K562 (cell line): Measurements from ENCODE around the gene CHCHD1. TPM values are rescaled to one million over a fixed set of nuclear protein-coding genes. Genes with fewer than 3 reads are reported as not detected.

Source experiments
- CHD4 ChIP-seq: fragments of 200-600 bp; sonication (generic); IDR thresholded peaks from 3 replicates; pipeline ENCODE4 v1.6.1; 2012; ENCODE audit warnings: low read depth, mild to moderate bottlenecking, mixed read lengths, low read length, inconsistent platforms; ENCODE audit not compliant: insufficient read depth, insufficient replicate concordance, poor library complexity, severe bottlenecking
- DEAF1 ChIP-seq: fragments of 450-650 bp; formaldehyde crosslinking; IDR thresholded peaks from 2 replicates; pipeline ENCODE4 v1.4.0; 2020; ENCODE audit warnings: mild to moderate bottlenecking, moderate library complexity
- E2F6 ChIP-seq, 2 experiments: IDR thresholded peaks; 2 replicates each; pipeline ENCODE4 v1.6.1; 2011; ENCODE audit warnings: borderline replicate concordance in 1 of 2, control low read depth in 1 of 2, low read depth in 1 of 2, low read length in 1 of 2, mild to moderate bottlenecking in 1 of 2, mixed read lengths in 1 of 2, moderate library complexity in 1 of 2; ENCODE audit not compliant: insufficient read depth in 1 of 2, insufficient read length in 1 of 2, poor library complexity in 1 of 2, severe bottlenecking in 1 of 2; ENCODE audit errors: extremely low read depth in 1 of 2
- EP300 ChIP-seq: IDR thresholded peaks from 2 replicates; pipeline ENCODE4 v1.6.1; 2012; ENCODE audit warnings: low read length, improper control_type of control experiment
- HIVEP1 ChIP-seq: fragments of 250-450 bp; sonication (Bioruptor Pico); IDR thresholded peaks from 2 replicates; pipeline ENCODE4 v1.4.0; 2020; ENCODE audit warnings: mild to moderate bottlenecking
- IRF9 ChIP-seq: fragments of 450-650 bp; IDR thresholded peaks from 2 replicates; pipeline ENCODE4 v1.6.1; 2016; ENCODE audit warnings: missing biosample characterization, missing genetic modification characterization
- MCM2 ChIP-seq: fragments of 450-650 bp; IDR thresholded peaks from 2 replicates; pipeline ENCODE4 v1.6.1; 2017; ENCODE audit warnings: low read depth, mild to moderate bottlenecking
- PREB ChIP-seq: sonication (generic); formaldehyde crosslinking; IDR thresholded peaks from 2 replicates; pipeline ENCODE4 v1.8.1; 2023; ENCODE audit warnings: mild to moderate bottlenecking, missing genetic modification reagents
- RUNX1 ChIP-seq: sonication (generic); IDR thresholded peaks from 2 replicates; pipeline ENCODE4 v1.6.1; 2016; ENCODE audit warnings: antibody characterized with exemption, low read depth
- TRIM28 ChIP-seq: fragments of 450-650 bp; IDR thresholded peaks from 2 replicates; pipeline ENCODE4 v1.6.1; 2017
- ZBTB17 ChIP-seq: fragments of 450-650 bp; formaldehyde crosslinking; IDR thresholded peaks from 2 replicates; pipeline ENCODE4 v1.4.0; 2020; ENCODE audit warnings: mild to moderate bottlenecking
- ZNF12 ChIP-seq: sonication (generic); formaldehyde crosslinking; IDR thresholded peaks from 2 replicates; pipeline ENCODE4 v1.4.0; 2020; ENCODE audit warnings: mild to moderate bottlenecking, missing genetic modification reagents
- ZNF224 ChIP-seq: sonication (generic); formaldehyde crosslinking; IDR thresholded peaks from 2 replicates; pipeline ENCODE4 v1.8.0; 2022; ENCODE audit warnings: mild to moderate bottlenecking, missing genetic modification reagents
- ZNF3 ChIP-seq: fragments of 250-450 bp; sonication (Bioruptor Pico); IDR thresholded peaks from 2 replicates; pipeline ENCODE4 v1.5.0; 2021; ENCODE audit warnings: mild to moderate bottlenecking, moderate library complexity
- ZNF668 ChIP-seq: fragments of 250-450 bp; sonication (Bioruptor Pico); IDR thresholded peaks from 2 replicates; pipeline ENCODE4 v1.8.0; 2022; ENCODE audit warnings: mild to moderate bottlenecking, inconsistent platforms
- ZNF780A ChIP-seq: fragments of 250-450 bp; sonication (Bioruptor Pico); IDR thresholded peaks from 2 replicates; pipeline ENCODE4 v1.5.0; 2021; ENCODE audit warnings: mild to moderate bottlenecking
- polyA plus RNA-seq, 8 experiments: library from polyadenylated mRNA; depleted of rRNA in 4 of 8; stranded (reverse) in 5 of 8; unstranded in 3 of 8; fragments of >200 nt; fragmentation: Nextera tagmentation in 2 of 8; fragmentation: Illumina TruSeq in 1 of 8; extraction: Ambion mirVana in 2 of 8; extraction: Trizol in 1 of 8; gene quantifications; 2 replicates each; pipeline versions ENCODE4 v1.2.1 to v1.2.3, GENCODE V29; 2011 to 2014; ENCODE audit warnings: inconsistent platforms in 1 of 8, missing spikeins in 1 of 8
- total RNA-seq, 7 experiments: library from RNA; depleted of rRNA in 6 of 7; stranded (reverse); fragments of >200 nt in 6 of 7; fragmentation: Illumina TruSeq in 2 of 7; extraction: Trizol in 2 of 7; gene quantifications; 2 replicates each; pipeline versions ENCODE4 v1.2.1 to v1.2.3, GENCODE V29; 2011 to 2021; ENCODE audit warnings: low replicate concordance in 1 of 7
- TF ChIP-seq, protein P1 (sequence below): fragments of 450-650 bp; formaldehyde crosslinking; IDR thresholded peaks from 2 replicates; pipeline ENCODE4 v1.4.0; 2022; ENCODE audit warnings: missing genetic modification characterization
- TF ChIP-seq, protein P2 (sequence below): sonication (generic); formaldehyde crosslinking; IDR thresholded peaks from 2 replicates; pipeline ENCODE4 v1.8.1; 2023; ENCODE audit warnings: mild to moderate bottlenecking, missing genetic modification reagents
- TF ChIP-seq, protein P3 (sequence below): fragments of 250-450 bp; sonication (Bioruptor Pico); IDR thresholded peaks from 2 replicates; pipeline ENCODE4 v1.8.0; 2021; ENCODE audit warnings: moderate library complexity, mild to moderate bottlenecking, inconsistent platforms

The CHCHD1 gene
- total and polyA plus RNA-seq, 9 of the 15 experiments (the other 6 are each of a cell fraction or from before 2014, with no cell fraction given), result 52.9 to 126 (median 83.4) TPM

DNA sequence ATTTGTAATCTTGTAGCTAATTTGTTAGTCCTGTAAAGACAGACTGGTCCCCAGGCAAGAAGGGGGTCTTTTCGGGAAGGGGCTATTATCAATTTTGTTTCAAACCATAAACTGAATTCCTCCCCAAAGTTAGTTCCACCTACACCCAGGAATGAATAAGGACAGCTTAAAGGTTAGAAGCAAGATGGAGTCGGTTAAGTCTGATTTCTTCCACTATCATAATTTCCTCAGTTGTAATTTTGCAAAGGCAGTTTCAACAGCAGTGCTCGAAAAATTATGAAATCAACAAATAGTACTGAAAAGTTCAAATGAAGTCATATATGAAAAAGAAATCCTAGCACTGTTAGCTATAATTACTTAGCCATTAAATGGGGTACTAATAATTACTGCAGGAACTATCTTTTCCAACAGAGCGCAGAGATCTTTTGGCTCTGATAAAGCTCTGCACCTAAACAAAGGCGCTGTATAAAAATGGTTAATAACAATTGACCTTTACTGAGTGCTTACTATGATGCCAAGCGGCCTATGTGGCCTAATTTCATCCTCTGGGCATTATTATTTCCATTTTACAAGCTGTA lies 38.4 kb upstream of the CHCHD1 start (continued):
- TF ChIP-seq, protein P1, sequence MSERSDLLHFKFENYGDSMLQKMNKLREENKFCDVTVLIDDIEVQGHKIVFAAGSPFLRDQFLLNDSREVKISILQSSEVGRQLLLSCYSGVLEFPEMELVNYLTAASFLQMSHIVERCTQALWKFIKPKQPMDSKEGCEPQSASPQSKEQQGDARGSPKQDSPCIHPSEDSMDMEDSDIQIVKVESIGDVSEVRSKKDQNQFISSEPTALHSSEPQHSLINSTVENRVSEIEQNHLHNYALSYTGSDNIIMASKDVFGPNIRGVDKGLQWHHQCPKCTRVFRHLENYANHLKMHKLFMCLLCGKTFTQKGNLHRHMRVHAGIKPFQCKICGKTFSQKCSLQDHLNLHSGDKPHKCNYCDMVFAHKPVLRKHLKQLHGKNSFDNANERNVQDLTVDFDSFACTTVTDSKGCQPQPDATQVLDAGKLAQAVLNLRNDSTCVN (CRISPR knock-in tag), result peak; percentile 98; the same call in 1 of the 2 replicates
- TF ChIP-seq ZNF224 (no peak), ZNF3 (CRISPR knock-in tag) (peak; percentile 88), ZNF12 (CRISPR knock-in tag) (no peak), DEAF1 (CRISPR knock-in tag) (peak; percentile 74), HIVEP1 (CRISPR knock-in tag) (peak; percentile 97), ZBTB17 (peak; percentile 95), MCM2 (no peak), E2F6 (IDR thresholded peaks at IDR 0.05; ENCODE audit: borderline replicate concordance in 1 of 2, extremely low read depth in 1 of 2, insufficient read depth in 1 of 2, insufficient read length in 1 of 2, low read depth in 1 of 2, low read length in 1 of 2, poor library complexity in 1 of 2, severe bottlenecking in 1 of 2) (no peak), EP300 (no peak), IRF9 (tag) (peak; percentile 97), CHD4 (peak; percentile 18), PREB (no peak), ZNF780A (CRISPR knock-in tag) (peak; percentile 83; the same call in 1 of the 2 replicates), ZNF668 (CRISPR knock-in tag) (peak; percentile 98), TRIM28 (no peak), RUNX1 (no peak)
- TF ChIP-seq, protein P2, sequence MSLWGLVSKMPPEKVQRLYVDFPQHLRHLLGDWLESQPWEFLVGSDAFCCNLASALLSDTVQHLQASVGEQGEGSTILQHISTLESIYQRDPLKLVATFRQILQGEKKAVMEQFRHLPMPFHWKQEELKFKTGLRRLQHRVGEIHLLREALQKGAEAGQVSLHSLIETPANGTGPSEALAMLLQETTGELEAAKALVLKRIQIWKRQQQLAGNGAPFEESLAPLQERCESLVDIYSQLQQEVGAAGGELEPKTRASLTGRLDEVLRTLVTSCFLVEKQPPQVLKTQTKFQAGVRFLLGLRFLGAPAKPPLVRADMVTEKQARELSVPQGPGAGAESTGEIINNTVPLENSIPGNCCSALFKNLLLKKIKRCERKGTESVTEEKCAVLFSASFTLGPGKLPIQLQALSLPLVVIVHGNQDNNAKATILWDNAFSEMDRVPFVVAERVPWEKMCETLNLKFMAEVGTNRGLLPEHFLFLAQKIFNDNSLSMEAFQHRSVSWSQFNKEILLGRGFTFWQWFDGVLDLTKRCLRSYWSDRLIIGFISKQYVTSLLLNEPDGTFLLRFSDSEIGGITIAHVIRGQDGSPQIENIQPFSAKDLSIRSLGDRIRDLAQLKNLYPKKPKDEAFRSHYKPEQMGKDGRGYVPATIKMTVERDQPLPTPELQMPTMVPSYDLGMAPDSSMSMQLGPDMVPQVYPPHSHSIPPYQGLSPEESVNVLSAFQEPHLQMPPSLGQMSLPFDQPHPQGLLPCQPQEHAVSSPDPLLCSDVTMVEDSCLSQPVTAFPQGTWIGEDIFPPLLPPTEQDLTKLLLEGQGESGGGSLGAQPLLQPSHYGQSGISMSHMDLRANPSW (CRISPR knock-in tag), result no peak
- TF ChIP-seq, protein P3, sequence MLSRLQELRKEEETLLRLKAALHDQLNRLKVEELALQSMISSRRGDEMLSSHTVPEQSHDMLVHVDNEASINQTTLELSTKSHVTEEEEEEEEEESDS (CRISPR knock-in tag), result peak; percentile 71
